ENCODE data around the gene ARHGDIB. TPM values are rescaled to one million over a fixed set of nuclear protein-coding genes. Genes with fewer than 3 reads are reported as not detected.

ARHGDIB gene
- total and polyA plus RNA-seq, 12 donors, result 28.3 to 196 (median 137) TPM

DNA sequence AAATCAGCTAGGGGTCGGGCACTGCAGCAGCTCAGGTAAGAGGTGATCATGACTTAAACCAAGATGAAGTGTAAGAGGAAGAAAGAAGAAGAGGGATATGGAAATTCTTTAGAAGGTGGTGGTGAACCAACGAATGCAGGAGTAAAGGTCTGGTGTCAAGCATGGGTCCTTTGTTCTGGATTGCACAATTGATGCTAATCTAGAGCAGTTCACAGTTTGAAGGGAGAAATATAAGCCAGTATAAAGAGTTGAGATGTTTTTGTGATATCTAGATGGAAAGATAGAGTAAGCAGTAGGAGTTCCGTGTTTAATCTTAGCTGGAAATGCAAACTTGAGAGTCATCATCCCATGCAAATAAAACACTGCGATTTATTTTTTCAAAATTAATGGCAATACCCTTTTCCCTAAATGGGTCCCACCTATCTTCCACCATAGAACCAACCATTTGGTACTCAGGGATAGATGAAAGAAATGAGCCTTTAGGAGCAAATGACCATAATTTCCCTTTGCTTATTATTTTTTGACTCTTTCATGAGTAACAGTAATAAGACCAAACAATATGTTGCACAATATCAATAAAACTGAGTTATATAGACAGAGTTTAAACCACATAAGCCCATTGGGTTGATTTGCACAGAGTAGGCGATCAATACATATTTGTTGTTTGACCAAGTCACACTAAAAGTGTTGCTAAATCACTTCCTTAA lies 60.7 kb downstream of the ARHGDIB start:
- H3K36me3 ChIP-seq (replicated peaks in 1 of 2), result no peaks in the 10 kb centered on the region
- no peaks in the 10 kb centered on the region for H3K27me3 ChIP-seq
- intact Hi-C loops (cut with DNase I), result no loop called here
- H3K4me3 ChIP-seq, result no peak overlapping the region
- H3K4me1 ChIP-seq (replicated peaks in 1 of 2), result peaks cover 16 to 33% of the 10 kb centered on the region in 2 donors
- H3K9me3 ChIP-seq (replicated peaks in 1 of 3), result no peaks in the 10 kb centered on the region
- TF ChIP-seq POLR2A (IDR thresholded peaks at IDR 0.05), result no peak
- TF ChIP-seq, protein P1, sequence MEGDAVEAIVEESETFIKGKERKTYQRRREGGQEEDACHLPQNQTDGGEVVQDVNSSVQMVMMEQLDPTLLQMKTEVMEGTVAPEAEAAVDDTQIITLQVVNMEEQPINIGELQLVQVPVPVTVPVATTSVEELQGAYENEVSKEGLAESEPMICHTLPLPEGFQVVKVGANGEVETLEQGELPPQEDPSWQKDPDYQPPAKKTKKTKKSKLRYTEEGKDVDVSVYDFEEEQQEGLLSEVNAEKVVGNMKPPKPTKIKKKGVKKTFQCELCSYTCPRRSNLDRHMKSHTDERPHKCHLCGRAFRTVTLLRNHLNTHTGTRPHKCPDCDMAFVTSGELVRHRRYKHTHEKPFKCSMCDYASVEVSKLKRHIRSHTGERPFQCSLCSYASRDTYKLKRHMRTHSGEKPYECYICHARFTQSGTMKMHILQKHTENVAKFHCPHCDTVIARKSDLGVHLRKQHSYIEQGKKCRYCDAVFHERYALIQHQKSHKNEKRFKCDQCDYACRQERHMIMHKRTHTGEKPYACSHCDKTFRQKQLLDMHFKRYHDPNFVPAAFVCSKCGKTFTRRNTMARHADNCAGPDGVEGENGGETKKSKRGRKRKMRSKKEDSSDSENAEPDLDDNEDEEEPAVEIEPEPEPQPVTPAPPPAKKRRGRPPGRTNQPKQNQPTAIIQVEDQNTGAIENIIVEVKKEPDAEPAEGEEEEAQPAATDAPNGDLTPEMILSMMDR (IDR thresholded peaks at IDR 0.05), result no peak
- no peak for DNase-seq
- peak overlapping the region in 1 of 5 donors; percentile 15 for H3K27ac ChIP-seq
- WGBS, 4 donors, result 93 to 95% (median 94%) methylated on average over 5 of the region's 5 CpGs

DNA sequence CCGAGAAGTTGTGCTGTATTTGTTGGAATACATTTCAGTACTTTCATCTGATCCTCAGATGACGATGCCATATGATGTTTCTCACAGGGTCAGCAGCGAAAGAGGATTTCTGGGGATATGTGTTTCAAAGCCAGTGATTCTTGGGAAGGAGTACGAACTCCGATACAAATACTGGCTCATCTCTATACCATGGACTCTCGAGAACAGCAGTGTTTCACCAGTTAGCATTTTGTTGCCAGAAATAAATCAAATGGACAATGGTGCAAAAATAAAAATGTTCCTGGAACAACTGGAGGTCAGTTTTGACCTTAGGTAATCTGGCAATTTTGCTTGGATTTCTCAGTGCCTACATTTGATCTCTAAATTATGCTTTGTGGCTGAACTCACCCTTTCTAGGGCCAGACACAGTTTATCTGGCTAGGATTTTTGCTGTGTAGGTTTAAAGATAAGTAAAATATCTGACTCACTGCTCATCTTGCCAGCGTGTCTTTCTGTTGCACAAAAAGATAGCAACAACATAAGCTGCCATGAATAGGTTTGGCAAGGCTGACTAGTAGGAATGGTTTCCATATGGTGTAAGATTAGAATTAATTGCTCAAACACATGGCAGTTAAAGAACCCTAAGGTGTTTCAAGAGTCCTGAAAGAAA lies 64.8 kb downstream of the ARHGDIB start:
- Histone ChIP-seq H3K4me3 (peak overlapping the region in 1 of 4 donors; percentile 17), H3K4me1 (replicated peaks in 1 of 2) (peaks cover 11 to 37% of the 10 kb centered on the region in 2 donors), H3K27ac (peak overlapping the region in 4 of 5 donors; percentile 22 to 68 (median 52)), H3K9me3 (replicated peaks in 1 of 3) (no peaks in the 10 kb centered on the region), H3K36me3 (replicated peaks in 1 of 2) (no peaks in the 10 kb centered on the region), H3K27me3 (no peaks in the 10 kb centered on the region)
- intact Hi-C loops (cut with DNase I), result no loop called here
- peak in 3 of 7 donors; percentile 43 to 54 (median 53) for DNase-seq
- TF ChIP-seq, protein P1 (IDR thresholded peaks at IDR 0.05), result no peak
- TF ChIP-seq POLR2A (IDR thresholded peaks at IDR 0.05), result no peak
- whole genome bisulfite sequencing, 4 donors, result 28 to 37% (median 33%) methylated on average over 7 of the region's 7 CpGs

DNA sequence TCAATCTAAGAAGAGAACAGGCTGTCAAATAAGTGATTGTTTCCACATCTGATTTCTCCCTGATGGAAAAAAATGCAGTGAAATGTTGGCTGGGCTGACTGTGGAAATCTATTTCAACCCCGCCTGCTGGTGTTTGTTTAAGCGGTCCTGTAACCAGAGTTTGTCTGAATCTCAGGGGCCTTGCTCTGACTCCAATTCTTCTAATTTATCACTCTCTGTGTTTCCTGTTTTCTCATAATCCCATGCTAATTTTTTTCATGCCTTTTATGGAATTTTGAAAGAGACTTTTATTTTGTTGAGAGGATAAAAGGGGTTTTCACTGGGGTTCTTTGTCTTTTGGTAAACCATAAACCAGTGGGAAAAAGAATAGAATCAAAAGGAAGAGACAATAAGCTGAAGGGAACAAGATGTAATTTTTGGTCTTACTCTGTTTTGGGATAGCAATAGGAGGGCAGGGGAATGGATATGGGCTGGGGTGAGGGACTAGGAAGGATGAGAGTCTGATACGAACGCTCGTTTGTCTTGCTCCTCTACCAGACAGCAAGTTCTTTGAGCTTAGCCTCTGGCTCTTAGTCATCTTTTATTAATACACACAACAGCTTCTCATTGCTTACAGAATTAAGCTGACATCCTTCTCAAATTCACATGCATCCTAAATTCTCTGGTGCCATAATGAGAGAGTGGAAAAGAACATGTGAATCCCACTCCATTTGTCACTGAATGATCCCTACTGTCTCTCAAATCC lies 67.7 kb downstream of the ARHGDIB start:
- H3K36me3 ChIP-seq (replicated peaks in 1 of 2), result no peaks in the 10 kb centered on the region
- H3K27ac ChIP-seq, result peak overlapping the region; percentile 25 to 76 (median 35)
- no peak for TF ChIP-seq POLR2A (IDR thresholded peaks at IDR 0.05)
- TF ChIP-seq, protein P1 (IDR thresholded peaks at IDR 0.05), result peak in 1 of 6 experiments; percentile 13
- DNase-seq, result no peak
- H3K4me3 ChIP-seq, result peak overlapping the region in 1 of 4 donors; percentile 10
- peaks cover 11 to 37% of the 10 kb centered on the region in 2 donors for H3K4me1 ChIP-seq (replicated peaks in 1 of 2)
- no peaks in the 10 kb centered on the region for H3K27me3 ChIP-seq
- intact Hi-C loops (cut with DNase I), result no loop called here
- 46 to 70% (median 58%) methylated on average over 5 of the region's 5 CpGs for WGBS, 4 donors
- no peaks in the 10 kb centered on the region for H3K9me3 ChIP-seq (replicated peaks in 1 of 3)

All from adrenal gland (tissue), 12 donors.